T-cell (primary cell): Measurements from ENCODE around the gene MPC2. TPM values are rescaled to one million over a fixed set of nuclear protein-coding genes. Genes with fewer than 3 reads are reported as not detected.
"Not testable (repeated sequence)": the region's sequence is repeated elsewhere in the genome, so short reads cannot be mapped to it uniquely, and the experiment has no call there.

ENCODE experiments used
- ATAC-seq, 4 experiments: fragments of 200-7000 bp in 3 of 4; fragments of 150-1000 bp in 1 of 4; cut with Tn5 transposase; replicated peaks in 1 of 4; 1 replicate in 3 of 4; 2 replicates in 1 of 4; pipeline ENCODE4 v1.10.0; 2021; ENCODE audit warnings: moderate library complexity in 3 of 4, mild to moderate bottlenecking in 2 of 4, moderate number of reproducible peaks in 1 of 4
- CTCF ChIA-PET, 2 donors: fragments of 300-600 bp; sonication (Branson Sonifier 250); formaldehyde crosslinking; loops; one replicate each; lab custom pipeline; 2022; ENCODE audit warnings: antibody characterized with exemption in 2 of 2; lab: Charles Lee
- POLR2A ChIA-PET, 2 donors: fragments of 300-600 bp; sonication (Branson Sonifier 250); formaldehyde crosslinking; loops; one replicate each; lab custom pipeline; 2022; ENCODE audit warnings: antibody characterized with exemption in 2 of 2; lab: Charles Lee
- DNase-seq, 35 experiments: peaks; one replicate each; pipeline versions ENCODE4 v3.0.0 to v3.0.0-alpha.2; 2013 to 2023
- H3K27ac ChIP-seq: one replicate; pipeline ENCODE4 v1.5.1; 2013; ENCODE audit warnings: low read length
- H3K27me3 ChIP-seq, 2 experiments: replicated peaks in 1 of 2; 1 replicate in 1 of 2; 2 replicates in 1 of 2; pipeline versions ENCODE4 v1.6.1 to v1.7.0; 2013; ENCODE audit warnings: low read length in 1 of 2, mixed read lengths in 1 of 2; ENCODE audit not compliant: control insufficient read depth in 2 of 2, insufficient read depth in 2 of 2; ENCODE audit errors: extremely low read depth in 1 of 2
- H3K36me3 ChIP-seq, 2 donors: 1 replicate in 1 of 2; 2 replicates in 1 of 2; pipeline versions ENCODE4 v1.6.1 to v1.7.0; 2013; ENCODE audit warnings: low read length in 1 of 2; ENCODE audit not compliant: control insufficient read depth in 2 of 2, insufficient read depth in 1 of 2; ENCODE audit errors: extremely low read depth in 1 of 2
- H3K4me1 ChIP-seq, 2 experiments: 1 replicate in 1 of 2; 2 replicates in 1 of 2; pipeline versions ENCODE4 v1.6.1 to v1.7.0; 2013; ENCODE audit warnings: low read length in 2 of 2, mixed read lengths in 1 of 2; ENCODE audit not compliant: insufficient read depth in 2 of 2, control insufficient read depth in 1 of 2; ENCODE audit errors: extremely low read depth in 1 of 2
- H3K4me3 ChIP-seq, 2 donors: 1 replicate in 1 of 2; 2 replicates in 1 of 2; pipeline versions ENCODE4 v1.5.1 to v1.7.0; 2013; ENCODE audit warnings: mild to moderate bottlenecking in 2 of 2, low read length in 1 of 2, moderate library complexity in 1 of 2; ENCODE audit not compliant: control insufficient read depth in 1 of 2; ENCODE audit errors: extremely low read depth in 1 of 2
- H3K9me3 ChIP-seq: 2 replicates; pipeline ENCODE4 v1.7.0; 2013
- H3K27ac Mint-ChIP-seq, 2 donors: one replicate each; pipeline ENCODE4 v1.8.0; 2020 to 2021; ENCODE audit warnings: mild to moderate bottlenecking in 2 of 2, mixed read lengths in 2 of 2
- H3K27me3 Mint-ChIP-seq, 2 donors: one replicate each; pipeline ENCODE4 v1.8.0; 2021 to 2022; ENCODE audit warnings: mixed read lengths in 2 of 2
- H3K36me3 Mint-ChIP-seq: one replicate; pipeline ENCODE4 v1.8.0; 2021; ENCODE audit warnings: mixed read lengths
- H3K4me1 Mint-ChIP-seq, 3 donors: one replicate each; pipeline ENCODE4 v1.8.0; 2020 to 2022; ENCODE audit warnings: mixed read lengths in 3 of 3, mild to moderate bottlenecking in 1 of 3
- H3K4me3 Mint-ChIP-seq, 3 donors: one replicate each; pipeline ENCODE4 v1.8.0; 2020 to 2022; ENCODE audit warnings: mild to moderate bottlenecking in 3 of 3, mixed read lengths in 3 of 3, moderate library complexity in 3 of 3
- H3K9me3 Mint-ChIP-seq, 3 donors: one replicate each; pipeline ENCODE4 v1.8.0; 2020 to 2022; ENCODE audit warnings: mixed read lengths in 3 of 3
- WGBS: methylation state at CpG from one replicate; pipeline ENCODE4 v1.1.5; 2013; ENCODE audit warnings: missing lambda C conversion rate; ENCODE audit not compliant: insufficient coverage; 5-methylcytosine and 5-hydroxymethylcytosine counted together
- total RNA-seq, 35 experiments: library from RNA in 6 of 35; stranded (reverse) in 6 of 35; fragments of 120-200 nt in 1 of 35; gene quantifications; one replicate each; pipeline versions ENCODE4 v1.2.1 to v1.2.4 and lab custom pipeline; 2013 to 2026

MPC2 gene
- total RNA-seq, 5 donors from 2014 or later (not counting 1 experiment from before 2014, with no cell fraction given): 29.6 to 36.0 (median 33.1) TPM

DNA sequence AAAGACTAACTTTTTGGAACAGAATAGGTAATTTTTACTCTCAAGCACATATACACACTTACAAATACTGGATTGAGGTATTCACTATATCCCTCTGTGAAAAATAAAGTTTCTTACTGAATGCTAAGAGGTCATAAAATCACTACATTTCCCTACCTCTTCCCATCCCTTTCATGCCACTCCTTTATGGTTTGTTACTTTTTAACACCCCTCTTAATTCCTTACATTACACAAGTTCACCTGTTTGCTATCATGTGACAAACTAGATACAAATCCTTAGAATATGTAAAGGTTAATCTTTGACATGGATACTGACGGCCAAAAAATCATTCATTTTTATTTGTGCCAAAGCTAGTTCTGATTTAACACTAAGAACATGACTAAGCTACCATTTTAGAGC lies 7.1 kb downstream of the MPC2 start:
- no peak for ATAC-seq
- no peak for DNase-seq
- Mint-ChIP-seq H3K27me3 (no peaks in the 10 kb centered on the region), H3K4me3 (no peak overlapping the region), H3K27ac (no peak overlapping the region), H3K4me1 (peaks cover 19 to 38% (median 37%) of the 10 kb centered on the region in 3 donors), H3K36me3 (peaks cover 13% of the 10 kb centered on the region), H3K9me3 (no peaks in the 10 kb centered on the region)
- CTCF ChIA-PET: interaction anchor here in 1 of 2 donors (0.5 kb wide), 1 partner anchor 901 kb away, joined by 3 read pairs; no protein-coding TSS in a partner anchor
- no peaks in the 10 kb centered on the region for H3K9me3 ChIP-seq
- H3K36me3 ChIP-seq: no peaks in the 10 kb centered on the region
- H3K27ac ChIP-seq: no peak overlapping the region
- H3K4me3 ChIP-seq: no peak overlapping the region
- H3K27me3 ChIP-seq: no peaks in the 10 kb centered on the region
- WGBS: no CpG with 5 or more reads among the region's 1 CpG
- POLR2A ChIA-PET: no interaction called here
- peaks cover 0 to 9% of the 10 kb centered on the region in 2 experiments for H3K4me1 ChIP-seq

DNA sequence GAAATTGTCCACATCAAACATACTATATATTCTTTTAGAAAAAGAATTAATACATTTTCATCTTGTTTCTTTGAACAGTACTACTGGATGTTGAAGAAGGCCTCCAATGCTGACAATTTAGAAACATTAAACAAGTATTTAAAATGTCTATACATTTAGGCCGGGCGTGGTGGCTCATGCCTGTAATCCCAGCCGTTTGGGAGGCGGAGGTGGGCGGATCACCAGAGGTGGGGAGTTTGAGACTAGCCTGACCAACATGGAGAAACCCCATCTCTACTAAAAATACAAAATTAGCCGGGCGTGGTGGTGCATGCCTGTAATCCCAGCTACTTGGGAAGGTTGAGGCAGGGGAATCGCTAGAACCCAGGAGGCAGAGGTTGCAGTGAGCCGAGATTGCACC lies 8.0 kb downstream of the MPC2 start:
- no CpG with 5 or more reads among the region's 9 CpGs for WGBS
- POLR2A ChIA-PET, H3K27me3 ChIP-seq, H3K4me3 ChIP-seq, DNase-seq, H3K27ac Mint-ChIP-seq, H3K36me3 ChIP-seq, H3K27me3 Mint-ChIP-seq, ATAC-seq, H3K9me3 ChIP-seq, H3K27ac ChIP-seq, H3K9me3 Mint-ChIP-seq, H3K4me1 ChIP-seq, CTCF ChIA-PET, H3K4me3 Mint-ChIP-seq: not testable (repeated sequence)
- H3K36me3 Mint-ChIP-seq: peaks cover 13% of the 10 kb centered on the region
- H3K4me1 Mint-ChIP-seq: peaks cover 13 to 30% (median 29%) of the 10 kb centered on the region in 3 donors

DNA sequence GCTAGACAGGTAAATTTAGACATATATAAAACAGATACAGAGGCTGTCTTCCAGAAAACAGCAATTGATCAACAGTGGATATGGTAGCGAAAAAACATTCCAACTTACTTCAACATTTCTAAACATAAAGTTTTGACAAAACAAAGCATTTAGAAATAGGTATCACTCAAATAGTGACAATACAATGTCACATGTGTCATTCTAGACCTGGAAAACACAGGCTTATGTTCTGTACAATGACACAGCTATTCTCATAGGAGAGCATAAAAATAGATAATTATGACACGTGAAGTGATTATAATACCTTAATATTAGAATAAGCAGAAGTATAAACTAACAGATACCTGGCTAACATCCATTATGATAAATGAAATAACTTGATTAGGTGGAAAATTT lies 8.4 kb downstream of the MPC2 start:
- WGBS: no CpG with 5 or more reads among the region's 2 CpGs
- peaks cover 11% of the 10 kb centered on the region for H3K36me3 Mint-ChIP-seq
- no peak for DNase-seq
- Histone ChIP-seq H3K4me3 (no peak overlapping the region), H3K27ac (no peak overlapping the region), H3K9me3 (no peaks in the 10 kb centered on the region), H3K36me3 (no peaks in the 10 kb centered on the region), H3K4me1 (no peaks in the 10 kb centered on the region), H3K27me3 (no peaks in the 10 kb centered on the region)
- no peaks in the 10 kb centered on the region for H3K27me3 Mint-ChIP-seq
- H3K4me1 Mint-ChIP-seq: peaks cover 8 to 25% (median 24%) of the 10 kb centered on the region in 3 donors
- no peak overlapping the region for H3K4me3 Mint-ChIP-seq
- POLR2A ChIA-PET: interaction anchor here (0.5 to 0.6 kb wide), 2 partner anchors 364 to 1983 kb away, joined by 4 to 5 read pairs; no protein-coding TSS in a partner anchor
- H3K9me3 Mint-ChIP-seq: no peaks in the 10 kb centered on the region
- no peak overlapping the region for H3K27ac Mint-ChIP-seq
- CTCF ChIA-PET: interaction anchor here in 1 of 2 donors (0.7 kb wide), 1 partner anchor 104 kb away, joined by 3 read pairs; no protein-coding TSS in a partner anchor
- no peak for ATAC-seq

DNA sequence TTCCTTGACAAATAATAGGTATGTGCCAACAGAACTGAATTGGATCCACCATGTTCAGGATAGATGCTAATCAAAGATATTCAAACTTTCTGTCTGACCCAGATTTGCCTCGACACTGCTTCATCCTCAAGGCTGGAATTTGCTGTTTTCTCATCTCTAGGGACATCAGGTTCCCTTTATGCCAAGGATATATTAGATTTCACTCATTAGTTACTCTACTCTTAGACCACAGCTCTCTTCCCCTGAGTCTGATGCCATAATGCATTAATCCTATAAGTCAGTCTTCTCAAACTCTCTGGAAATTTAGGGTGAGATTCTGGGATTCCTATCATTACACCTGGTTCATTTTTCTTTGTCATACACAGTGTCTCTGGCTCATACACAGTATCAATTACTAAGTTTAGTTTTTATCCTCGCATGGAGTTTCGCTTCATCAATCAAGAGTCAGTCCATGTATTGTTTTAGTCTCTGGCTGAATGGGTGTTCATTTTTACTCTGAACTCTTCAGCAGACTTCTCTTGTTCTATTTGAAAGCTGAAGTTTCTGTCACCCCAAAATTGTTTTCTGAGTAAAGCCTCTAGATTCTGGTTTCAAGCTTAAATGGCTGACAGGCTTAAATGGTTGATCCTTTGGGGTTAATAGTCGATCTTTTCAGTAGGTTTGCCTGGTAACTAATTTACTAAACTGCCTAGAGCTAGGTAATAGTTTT lies 9.7 kb downstream of the MPC2 start:
- peaks cover 18 to 24% (median 22%) of the 10 kb centered on the region in 3 donors for H3K4me1 Mint-ChIP-seq
- CTCF ChIA-PET: no interaction called here
- Histone ChIP-seq H3K27ac (no peak overlapping the region), H3K4me1 (no peaks in the 10 kb centered on the region), H3K36me3 (no peaks in the 10 kb centered on the region), H3K27me3 (no peaks in the 10 kb centered on the region), H3K4me3 (no peak overlapping the region), H3K9me3 (no peaks in the 10 kb centered on the region)
- no peak overlapping the region for H3K4me3 Mint-ChIP-seq
- POLR2A ChIA-PET: no interaction called here
- 100% methylated on average over 1 of the region's 4 CpGs for WGBS
- no peaks in the 10 kb centered on the region for H3K27me3 Mint-ChIP-seq
- ATAC-seq (no peak), DNase-seq (no peak)
- no peak overlapping the region for H3K27ac Mint-ChIP-seq
- no peaks in the 10 kb centered on the region for H3K9me3 Mint-ChIP-seq
- peaks cover 18% of the 10 kb centered on the region for H3K36me3 Mint-ChIP-seq

DNA sequence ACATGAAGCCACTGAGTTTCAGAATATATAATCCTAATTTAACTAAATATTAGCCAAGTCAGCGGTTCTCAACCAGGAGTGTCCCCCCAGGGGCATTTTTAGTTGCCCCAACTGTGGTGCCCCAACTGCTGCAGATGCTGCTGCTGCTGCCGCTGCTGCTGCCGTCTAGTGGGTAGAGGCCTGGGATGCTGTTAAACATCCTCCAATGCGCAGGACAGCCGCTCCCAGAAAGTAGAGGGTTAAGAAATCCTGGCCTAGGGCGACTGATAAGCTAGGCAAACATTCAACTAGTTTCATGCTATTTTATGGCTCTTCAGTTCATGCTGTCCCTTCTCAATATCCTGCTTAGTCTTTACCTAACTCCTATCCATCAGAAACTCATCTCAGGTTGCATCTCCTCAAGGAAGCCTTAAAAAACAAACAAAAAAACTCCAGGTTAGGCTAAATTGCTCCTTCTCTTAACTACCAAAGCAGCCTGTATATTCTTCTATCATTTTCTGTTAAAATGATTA lies 10.3 kb downstream of the MPC2 start:
- no peak for ATAC-seq
- Mint-ChIP-seq H3K9me3 (no peaks in the 10 kb centered on the region), H3K36me3 (peaks cover 18% of the 10 kb centered on the region), H3K4me3 (no peak overlapping the region), H3K27me3 (no peaks in the 10 kb centered on the region), H3K27ac (no peak overlapping the region), H3K4me1 (peaks cover 21 to 24% (median 24%) of the 10 kb centered on the region in 3 donors)
- Histone ChIP-seq H3K9me3 (no peaks in the 10 kb centered on the region), H3K4me1 (no peaks in the 10 kb centered on the region), H3K27ac (no peak overlapping the region), H3K27me3 (no peaks in the 10 kb centered on the region), H3K4me3 (no peak overlapping the region), H3K36me3 (no peaks in the 10 kb centered on the region)
- POLR2A ChIA-PET: no interaction called here
- CTCF ChIA-PET: no interaction called here
- WGBS: 93% methylated on average over 4 of the region's 6 CpGs
- no peak for DNase-seq

DNA sequence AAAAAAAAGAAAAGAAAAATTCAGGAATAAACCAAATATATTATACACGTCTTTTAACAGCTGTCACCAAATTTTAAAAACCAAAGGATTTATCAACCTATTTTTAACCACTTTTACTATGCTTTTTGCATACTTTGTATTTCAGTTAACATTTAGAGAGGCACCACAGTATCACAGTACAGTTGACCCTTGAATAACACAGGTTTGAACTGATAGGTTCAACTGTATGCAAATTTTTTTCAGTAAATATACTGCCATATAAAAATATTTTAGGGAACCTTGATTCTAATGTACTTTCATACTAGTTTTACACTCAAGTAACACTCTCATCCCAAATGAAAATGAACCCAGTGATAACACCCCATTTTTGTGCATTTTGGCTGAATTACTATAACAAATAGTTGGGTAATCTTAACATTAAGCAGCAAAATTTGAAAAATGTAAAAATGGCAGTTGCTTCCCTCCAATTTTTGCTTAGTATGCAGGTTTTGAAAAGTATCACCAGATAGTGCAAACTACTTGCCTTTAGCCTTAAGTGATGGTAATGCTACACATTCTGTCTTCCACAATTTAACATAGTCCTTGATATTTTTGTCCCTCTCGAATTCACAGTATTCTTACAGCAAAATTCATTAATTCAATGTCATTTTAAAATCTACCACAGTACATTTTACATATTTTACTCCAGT lies 12.2 kb downstream of the MPC2 start:
- Mint-ChIP-seq H3K4me1 (peaks cover 18 to 22% (median 21%) of the 10 kb centered on the region in 3 donors), H3K4me3 (no peak overlapping the region), H3K27me3 (no peaks in the 10 kb centered on the region), H3K27ac (no peak overlapping the region), H3K36me3 (peaks cover 22% of the 10 kb centered on the region), H3K9me3 (no peaks in the 10 kb centered on the region)
- H3K27me3 ChIP-seq: no peaks in the 10 kb centered on the region
- ChIA-PET CTCF (no interaction called here), POLR2A (interaction anchor here in 1 of 2 donors (0.7 kb wide), 1 partner anchor 92 kb away, joined by 3 read pairs; no protein-coding TSS in a partner anchor)
- no peaks in the 10 kb centered on the region for H3K4me1 ChIP-seq
- WGBS: 90% methylated on average over 2 of the region's 2 CpGs
- ATAC-seq: no peak
- H3K36me3 ChIP-seq: no peaks in the 10 kb centered on the region
- no peaks in the 10 kb centered on the region for H3K9me3 ChIP-seq
- H3K27ac ChIP-seq: no peak overlapping the region
- DNase-seq: no peak
- H3K4me3 ChIP-seq: no peak overlapping the region
